GM18505 (cell line): Measurements from ENCODE around the gene HLA-G.
"Not testable (repeated sequence)": the region's sequence is repeated elsewhere in the genome, so short reads cannot be mapped to it uniquely, and the experiment has no call there.

Experiments
- ATAC-seq: cut with Tn5 transposase; IDR thresholded peaks from one replicate; pipeline ENCODE4 v1.9.1; 2021; ENCODE audit not compliant: unreplicated experiment
- POLR2A ChIP-seq: IDR thresholded peaks from 4 replicates; pipeline ENCODE4 v1.6.1; 2011; ENCODE audit warnings: borderline replicate concordance; ENCODE audit not compliant: insufficient read depth, insufficient read length; ENCODE audit errors: extremely low read depth

Gene HLA-G

GRCh38 chr6:29864037-29864810, 36.6 kb downstream of the HLA-G start:
- no peak for ATAC-seq
- TF ChIP-seq POLR2A = no peak

- ATAC-seq = no peak
- TF ChIP-seq POLR2A = no peak
These were observed 38.0 kb downstream of the HLA-G start for GRCh38 chr6:29865631-29866030.

GRCh38 chr6:29870104-29870503, 42.5 kb downstream of the HLA-G start:
- ATAC-seq = no peak

GRCh38 chr6:29872791-29873190, 45.2 kb downstream of the HLA-G start:
- no peak for TF ChIP-seq POLR2A
- ATAC-seq = no peak

More at GRCh38 chr6:29870104-29870503, 42.5 kb downstream of the HLA-G start:
- TF ChIP-seq POLR2A = no peak

- ATAC-seq = no peak
These were observed 47.6 kb downstream of the HLA-G start for GRCh38 chr6:29875257-29875656.

GRCh38 chr6:29875734-29876133, 48.1 kb downstream of the HLA-G start:
- not testable (repeated sequence) for ATAC-seq

More at GRCh38 chr6:29875257-29875656, 47.6 kb downstream of the HLA-G start:
- no peak for TF ChIP-seq POLR2A
